Bronchial epithelial cell (primary cell): ENCODE measurements around the gene RNF169. TPM values are rescaled to one million over a fixed set of nuclear protein-coding genes. Genes with fewer than 3 reads are reported as not detected.
"Not testable (repeated sequence)": the region's sequence is repeated elsewhere in the genome, so short reads cannot be mapped to it uniquely, and the experiment has no call there.

ENCODE experiments used
- DNase-seq: peaks from one replicate; pipeline ENCODE4 v3.0.0-alpha.2; 2010; ENCODE audit warnings: low read depth
- FAIRE-seq: peaks from 2 replicates; lab custom pipeline; 2011; peaks lifted over from hg19 to GRCh38; lab: Jason Lieb, UNC
- H3K27me3 ChIP-seq: 2 replicates; pipeline ENCODE4 v1.5.1; 2011; ENCODE audit warnings: low read length; ENCODE audit not compliant: control insufficient read depth, insufficient read depth
- H3K36me3 ChIP-seq: 2 replicates; pipeline ENCODE4 v1.5.1; 2011; ENCODE audit warnings: low read length; ENCODE audit not compliant: control insufficient read depth, insufficient read depth
- H3K4me3 ChIP-seq: 2 replicates; pipeline ENCODE4 v1.5.1; 2011; ENCODE audit warnings: mild to moderate bottlenecking, low read depth, low read length, control low read depth
- CTCF ChIP-seq: IDR thresholded peaks from 2 replicates; pipeline ENCODE4 v1.5.1; 2011; ENCODE audit warnings: mild to moderate bottlenecking, moderate library complexity, low read length, control low read depth, inconsistent platforms; ENCODE audit not compliant: insufficient read depth, severe bottlenecking
- total RNA-seq: library from RNA; depleted of rRNA; stranded (reverse); fragments of >200 nt; gene quantifications from 2 replicates; pipeline ENCODE4 v1.2.1, GENCODE V29; 2014

Gene RNF169
- total RNA-seq, 1 donor from 2014 or later: 12.6 TPM

GRCh38 chr11:74749127-74749964 lies 697 bp downstream of the RNF169 start:
- FAIRE-seq (no peak), DNase-seq (peak; percentile 60)
- TF ChIP-seq CTCF: no peak
- Histone ChIP-seq H3K36me3 (no peaks in the 10 kb centered on the region), H3K27me3 (no peaks in the 10 kb centered on the region), H3K4me3 (peak overlapping the region; percentile 63)

DNA sequence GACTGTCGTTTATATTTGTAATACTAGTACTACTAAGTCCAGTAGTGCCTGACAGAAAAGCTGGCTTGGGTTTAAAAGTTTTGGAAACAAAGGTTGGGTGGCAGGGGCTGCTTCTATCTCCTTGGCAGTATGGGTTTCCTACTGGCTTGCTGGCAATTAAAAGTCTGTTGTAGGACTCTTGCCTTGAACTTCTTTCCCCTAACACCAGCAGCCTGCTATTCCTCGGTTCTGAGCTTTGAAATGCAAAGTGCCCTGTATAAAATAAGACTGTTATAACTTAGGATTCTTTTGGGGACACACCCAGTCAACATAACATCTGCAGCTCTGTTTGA lies 1.3 kb downstream of the RNF169 start:
- Histone ChIP-seq H3K27me3 (no peaks in the 10 kb centered on the region), H3K36me3 (no peaks in the 10 kb centered on the region), H3K4me3 (peak overlapping the region; percentile 63)
- DNase-seq (no peak), FAIRE-seq (no peak)
- TF ChIP-seq CTCF: no peak

DNA sequence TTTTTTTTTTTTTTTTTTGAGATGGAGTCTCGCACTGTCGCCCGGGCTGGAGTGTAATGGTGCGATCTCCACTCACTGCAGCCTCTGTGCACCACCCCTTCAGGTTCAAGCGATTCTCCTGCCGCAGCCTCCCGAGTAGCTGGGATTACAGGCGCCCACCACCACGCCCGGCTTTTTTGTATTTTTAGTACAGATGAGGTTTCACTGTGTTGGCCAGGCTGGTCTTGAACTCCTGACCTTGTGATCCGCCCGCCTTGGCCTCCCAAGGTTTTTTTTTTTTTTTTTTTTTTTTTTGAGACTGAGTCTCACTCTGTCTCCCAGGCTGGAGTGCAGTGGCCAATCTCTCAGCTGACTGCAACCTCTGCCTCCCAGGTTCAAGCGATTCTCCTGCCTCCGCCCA lies 1.9 kb downstream of the RNF169 start:
- not testable (repeated sequence) for H3K36me3 ChIP-seq, FAIRE-seq, DNase-seq, H3K4me3 ChIP-seq, H3K27me3 ChIP-seq

DNA sequence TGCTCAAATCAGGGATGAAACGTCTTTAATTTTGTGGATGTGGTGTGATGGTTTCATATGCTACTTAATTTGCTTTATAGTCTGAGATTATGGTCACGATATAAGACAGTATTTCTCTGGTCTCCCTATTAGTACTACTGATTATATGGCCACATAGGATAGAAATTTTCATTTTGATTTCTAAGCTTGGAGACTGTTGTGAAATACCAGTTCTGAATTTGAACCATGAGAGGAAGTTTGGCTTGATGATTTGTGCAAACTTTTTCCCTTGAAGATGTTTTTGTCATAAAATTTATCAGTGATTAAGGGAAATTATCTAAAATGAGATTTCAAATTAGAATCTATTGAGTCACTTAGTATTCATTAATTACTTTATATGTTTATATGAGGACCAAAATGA lies 2.7 kb downstream of the RNF169 start:
- H3K36me3 ChIP-seq: no peaks in the 10 kb centered on the region
- FAIRE-seq (no peak), DNase-seq (no peak)
- H3K4me3 ChIP-seq: no peak overlapping the region
- TF ChIP-seq CTCF: no peak
- H3K27me3 ChIP-seq: no peaks in the 10 kb centered on the region

- no peak for FAIRE-seq
- Histone ChIP-seq H3K4me3 (peak overlapping the region; percentile 16), H3K27me3 (no peaks in the 10 kb centered on the region), H3K36me3 (no peaks in the 10 kb centered on the region)
- DNase-seq: peak; percentile 98
- TF ChIP-seq CTCF: no peak
Measured at GRCh38 chr11:74754507-74755252, 6.0 kb downstream of the RNF169 start.

GRCh38 chr11:74755395-74755995 lies 6.8 kb downstream of the RNF169 start:
- Histone ChIP-seq H3K4me3 (no peak overlapping the region), H3K27me3 (no peaks in the 10 kb centered on the region), H3K36me3 (no peaks in the 10 kb centered on the region)
- FAIRE-seq: no peak
- DNase-seq: peak; percentile 49
- no peak for TF ChIP-seq CTCF
